ENCODE results near the gene CCDC27.

GRCh38 chr1:3705341-3705950, 46.8 kb upstream of the CCDC27 start:
- TF ChIP-seq CTCF (conservative IDR thresholded peaks at IDR 0.05; ENCODE audit: low read depth, low read length) (no peak), EZH2 (IDR thresholded peaks at IDR 0.05; ENCODE audit: low read length, unreplicated experiment) (no peak)
